HG02571 (cell line): ENCODE results near the gene TSC22D1.

Experiments used
- ATAC-seq: cut with Tn5 transposase; IDR thresholded peaks from one replicate; pipeline ENCODE4 v1.9.1; 2021; ENCODE audit warnings: mild to moderate bottlenecking, moderate library complexity; ENCODE audit not compliant: unreplicated experiment

Gene TSC22D1

GRCh38 chr13:44388427-44389059 lies 187.6 kb downstream of the TSC22D1 start:
- no peak for ATAC-seq

- ATAC-seq, result no peak
Measured at GRCh38 chr13:44386913-44387556, 189.1 kb downstream of the TSC22D1 start.

- ATAC-seq, result no peak
Measured at GRCh38 chr13:44385847-44386246, 190.3 kb downstream of the TSC22D1 start.

- no peak for ATAC-seq
Measured at GRCh38 chr13:44385401-44385800, 190.7 kb downstream of the TSC22D1 start.

GRCh38 chr13:44384778-44385177 lies 191.4 kb downstream of the TSC22D1 start:
- ATAC-seq, result no peak

- no peak for ATAC-seq
Measured at GRCh38 chr13:44383945-44384344, 192.2 kb downstream of the TSC22D1 start.

- ATAC-seq, result no peak
Measured at GRCh38 chr13:44382635-44383145, 193.4 kb downstream of the TSC22D1 start.
